NCI-H2227 (cell line): Measurements from ENCODE around the gene OXTR.
A peak's percentile ranks its signal among the peaks of the same experiment; 100 is the strongest.

Source experiments
- DNase-seq: peaks from one replicate; lab custom pipeline; 2025; ENCODE audit not compliant: unreplicated experiment; lab: John Stamatoyannopoulos, UW

Gene OXTR

DNA sequence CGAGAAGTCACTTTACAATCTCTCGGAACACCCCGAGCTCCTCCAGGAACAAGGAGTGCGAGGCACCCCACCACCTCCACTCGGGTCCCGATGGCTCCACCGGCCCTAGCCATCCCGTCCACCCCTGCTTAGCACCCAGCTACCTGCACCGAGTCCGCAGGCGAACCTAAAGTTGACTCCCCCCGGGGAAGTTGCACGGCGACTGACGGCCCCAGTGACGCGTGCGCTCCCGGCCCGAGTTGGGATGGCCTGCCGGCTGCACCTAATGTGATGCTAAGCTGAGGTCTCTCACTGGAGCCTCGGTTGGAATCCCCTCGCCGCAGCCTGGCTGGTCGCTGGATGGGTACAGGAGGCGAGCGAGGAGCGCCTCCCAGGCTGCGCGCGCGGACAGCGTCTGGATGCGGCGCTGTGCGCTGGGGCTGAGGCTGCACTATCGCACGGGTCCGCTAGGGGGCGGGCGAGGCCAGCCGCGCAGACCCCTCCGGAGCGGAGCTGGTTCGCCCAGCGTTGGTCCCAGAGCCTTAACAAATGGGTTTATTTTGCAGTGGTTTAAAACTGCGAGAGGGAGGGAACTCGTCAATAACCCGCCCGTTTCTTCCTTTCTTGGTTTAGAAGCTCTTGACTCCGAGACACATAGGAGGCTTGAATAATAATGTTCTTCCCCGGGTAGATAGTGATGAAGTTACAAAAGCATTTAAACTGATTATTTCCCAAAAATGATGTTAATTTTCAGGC lies at the start of gene OXTR:
TSS of gene OXTR (minus strand) at position 526 of the 735 bp plus-strand sequence. CDS start 1,426 bp downstream, outside the sequence.
- DNase-seq: peak; percentile 83

DNA sequence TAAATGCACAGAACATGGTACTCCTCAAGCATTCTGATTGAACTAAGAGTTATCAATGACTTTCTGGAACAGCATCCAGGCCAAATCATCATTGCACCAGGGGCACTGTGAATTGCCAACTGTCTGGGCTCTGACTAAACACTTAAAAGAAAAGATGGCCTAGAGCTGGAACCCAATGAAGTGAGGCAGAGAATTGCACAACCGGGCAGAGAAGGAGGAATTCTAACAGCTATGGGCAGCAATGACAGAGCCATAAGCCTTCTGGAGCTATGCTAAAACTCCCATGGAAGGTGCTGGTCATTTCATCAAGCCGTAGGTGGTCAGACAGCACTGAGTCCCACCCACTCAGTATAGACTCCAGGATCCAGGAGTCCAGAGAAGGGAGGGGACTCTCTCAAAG lies 48.1 kb upstream of the OXTR start:
- DNase-seq: no peak

DNA sequence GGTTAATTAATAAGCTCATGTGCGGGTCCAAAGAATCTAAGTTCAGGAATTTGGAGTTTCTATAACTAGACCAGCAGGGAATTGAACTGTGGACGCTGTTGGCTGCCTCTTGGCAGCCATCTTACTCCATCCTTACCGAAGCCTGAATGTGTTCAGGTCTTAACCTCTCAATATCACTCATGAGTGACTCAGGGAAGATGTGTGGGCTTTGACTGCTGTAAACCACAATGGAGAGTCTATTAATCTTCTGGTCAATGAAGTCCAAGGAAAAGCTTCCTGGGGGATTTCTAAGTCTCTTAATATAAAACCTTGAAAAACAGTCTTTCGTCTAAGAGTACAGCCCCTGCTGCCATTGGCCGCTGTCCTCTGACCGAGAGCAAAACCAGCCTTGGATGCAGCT lies 46.7 kb upstream of the OXTR start:
- no peak for DNase-seq

DNA sequence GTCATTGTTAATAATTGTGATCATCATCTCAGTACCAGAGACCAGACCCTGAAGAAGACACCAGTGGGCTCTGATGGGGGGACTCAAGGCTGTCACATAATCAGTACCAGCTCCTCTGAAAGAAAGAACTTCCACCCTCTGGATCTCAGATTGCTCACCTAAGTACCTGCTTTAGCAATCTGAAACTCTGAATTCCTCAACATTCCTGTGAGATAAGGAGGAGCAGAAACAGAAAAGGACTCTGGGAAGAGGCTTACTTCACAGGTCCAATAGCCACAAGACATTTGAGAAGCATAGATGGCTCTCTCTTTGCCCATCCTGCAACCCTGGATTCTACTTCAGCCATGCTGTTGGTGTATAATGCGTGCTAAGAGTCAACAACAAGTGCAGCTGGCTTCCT lies 44.0 kb upstream of the OXTR start:
- DNase-seq: no peak

DNA sequence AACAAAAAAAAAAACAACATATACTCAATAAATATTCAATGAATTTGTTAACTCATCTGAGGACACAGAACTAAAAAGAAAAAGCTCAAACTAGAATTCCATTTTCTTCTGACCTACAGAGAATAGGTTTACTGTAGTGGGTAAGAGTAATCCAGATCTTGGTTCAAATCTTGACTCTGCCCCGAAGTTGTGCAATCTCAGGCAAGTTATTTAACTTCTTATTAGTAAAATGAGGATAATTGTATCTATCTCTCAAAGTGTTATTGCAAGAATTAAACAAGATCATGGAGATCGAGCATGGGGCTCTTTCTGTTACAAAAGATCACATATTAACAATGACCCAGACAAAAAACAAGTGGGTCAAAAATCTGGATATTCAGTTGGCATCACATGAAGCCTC lies 41.1 kb upstream of the OXTR start:
- no peak for DNase-seq

DNA sequence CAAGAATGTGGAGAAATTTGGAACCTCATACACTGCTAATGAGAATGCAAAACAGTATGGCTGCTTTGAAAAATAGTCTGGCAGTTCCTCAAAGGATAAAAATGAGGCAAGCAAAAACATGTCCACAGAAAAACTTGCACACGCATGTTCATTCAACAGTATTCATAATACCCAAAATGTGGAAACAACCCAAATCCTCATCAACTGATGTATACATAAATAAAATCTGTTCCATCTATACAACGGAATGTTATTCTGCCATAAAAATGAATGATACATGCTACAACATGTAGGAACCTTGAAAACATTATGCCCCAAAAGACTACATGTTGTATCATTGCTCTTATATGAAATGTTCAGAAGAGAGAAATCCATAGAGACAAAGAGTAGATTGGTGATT lies 36.4 kb upstream of the OXTR start:
- DNase-seq: no peak

DNA sequence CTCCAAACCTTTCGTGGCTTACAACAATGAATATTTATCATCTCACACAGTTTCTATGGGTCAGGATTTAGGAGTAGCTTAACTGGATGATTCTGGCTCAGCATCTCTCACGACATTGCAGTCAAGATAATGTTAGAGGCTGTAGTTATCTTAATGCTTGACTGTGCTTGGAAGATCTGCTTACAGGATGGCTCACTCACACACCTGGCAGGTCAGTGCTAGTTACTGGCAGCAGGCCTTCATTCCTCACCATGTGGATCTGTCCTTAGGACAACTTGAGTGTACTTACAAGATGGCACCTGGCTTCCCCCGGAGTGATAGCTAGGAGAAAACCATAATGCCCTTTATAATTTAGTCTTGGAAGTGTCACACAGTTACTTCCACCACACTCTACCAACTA lies 32.8 kb upstream of the OXTR start:
- DNase-seq: no peak

DNA sequence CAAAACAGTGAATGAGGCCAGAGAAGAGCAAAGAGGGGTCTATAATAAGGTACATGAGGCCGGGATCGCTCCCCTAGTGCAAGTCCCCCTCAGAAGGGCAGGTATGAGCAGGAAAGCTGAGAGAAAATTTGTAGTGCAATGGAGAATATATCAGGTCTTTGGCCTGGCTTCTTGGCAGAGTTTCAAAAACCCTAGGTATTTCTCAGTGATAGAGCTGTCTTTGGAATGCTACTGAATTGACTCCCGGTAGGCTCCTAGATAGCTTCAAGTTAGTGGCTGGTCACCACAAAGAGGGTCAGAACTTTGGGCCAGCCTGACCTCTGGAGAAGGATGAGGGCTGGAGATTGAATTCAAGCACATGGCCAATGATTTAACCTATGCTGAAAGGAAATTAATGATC lies 30.6 kb upstream of the OXTR start:
- no peak for DNase-seq

DNA sequence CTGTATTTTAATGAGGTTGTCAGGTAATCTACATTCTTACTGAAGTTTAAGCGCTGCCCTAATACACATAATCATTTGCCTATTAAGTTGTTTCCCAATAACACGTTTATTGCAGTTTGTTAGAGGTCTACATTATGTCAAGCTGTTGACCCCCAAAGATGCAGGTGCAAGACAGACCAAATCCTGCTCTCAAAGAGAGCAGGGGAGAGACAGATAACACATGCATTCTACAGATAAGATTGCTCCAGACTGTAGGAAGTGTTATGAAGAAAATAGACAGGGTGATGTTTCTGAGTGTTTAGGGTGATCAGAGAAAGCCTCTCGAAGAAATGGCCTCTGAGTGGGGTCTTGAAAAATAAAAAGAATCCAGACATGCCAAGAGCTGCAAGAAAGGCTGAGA lies 24.8 kb upstream of the OXTR start:
- no peak for DNase-seq

DNA sequence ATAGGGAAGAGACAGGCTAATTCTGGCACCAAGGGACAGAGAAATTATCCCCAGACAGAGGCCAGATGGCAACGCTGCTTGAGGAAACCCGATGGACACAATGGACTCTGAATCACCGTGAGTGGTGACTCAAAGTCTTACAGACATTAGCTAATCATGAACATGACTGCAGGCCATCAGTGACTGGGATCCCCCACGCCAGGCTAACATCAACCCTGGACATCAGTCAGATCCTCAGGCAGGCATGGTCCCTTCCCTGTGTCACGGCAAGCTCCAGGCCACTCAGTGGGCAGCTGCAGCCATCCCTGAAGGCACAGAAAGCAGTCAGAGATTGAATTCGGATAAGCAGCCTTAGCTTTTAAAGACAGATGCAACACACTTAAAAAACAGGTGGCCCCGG lies 23.8 kb upstream of the OXTR start:
- DNase-seq: no peak

DNA sequence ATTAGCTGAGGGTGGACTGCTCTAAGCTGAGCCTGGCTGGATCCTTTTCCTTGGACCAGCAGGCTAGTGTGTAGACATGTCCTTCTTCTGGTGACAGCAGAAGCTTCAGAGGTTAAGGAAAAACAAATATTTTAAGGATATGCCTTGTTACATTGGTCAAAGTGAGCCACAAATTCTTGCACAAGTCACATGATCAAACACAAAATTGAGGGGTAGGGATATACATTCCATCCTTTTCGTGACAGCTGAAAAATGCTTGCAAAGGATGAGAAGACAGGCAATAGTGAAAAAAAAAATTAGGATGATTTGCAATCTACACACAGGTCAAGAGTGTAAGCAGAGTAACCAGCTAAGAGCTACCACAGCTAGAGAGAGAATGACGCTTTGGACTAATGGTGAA lies 21.1 kb upstream of the OXTR start:
- no peak for DNase-seq

DNA sequence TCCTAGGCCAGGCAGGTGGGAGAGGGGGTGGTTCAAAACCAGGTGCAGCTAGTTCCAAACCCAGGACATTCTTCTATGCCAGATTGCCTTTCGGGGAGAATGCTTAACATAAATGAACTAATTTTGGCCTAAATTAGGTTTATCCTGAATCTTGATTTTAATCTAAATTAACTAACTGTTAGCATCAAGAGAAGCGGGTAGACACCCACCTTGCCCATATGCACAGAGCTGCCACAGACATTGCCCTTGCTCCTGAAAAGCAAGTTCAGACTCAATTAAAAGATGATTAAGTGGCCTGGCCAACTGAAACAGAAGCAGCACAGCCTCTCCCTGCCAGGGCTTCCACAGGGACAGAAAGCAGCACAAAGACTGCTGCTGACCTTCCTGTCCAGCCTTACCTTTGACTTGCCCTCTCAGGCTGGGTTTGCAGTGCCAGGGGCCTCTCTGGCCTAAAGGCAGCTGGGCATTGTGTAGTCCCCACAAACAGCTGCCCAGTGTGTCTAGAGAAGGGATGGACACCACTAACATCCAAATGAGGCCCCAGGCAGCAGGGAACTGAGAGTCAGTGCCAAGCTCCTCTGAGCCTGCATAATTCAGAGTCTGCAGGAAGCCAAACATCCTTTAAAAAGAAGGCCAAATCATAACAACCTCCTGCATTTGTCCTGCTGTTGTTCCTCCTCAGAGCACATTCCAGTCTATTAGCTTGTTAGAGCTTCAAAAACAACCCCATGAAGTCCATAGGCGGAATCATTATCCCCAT lies 15.4 kb upstream of the OXTR start:
- no peak for DNase-seq

DNA sequence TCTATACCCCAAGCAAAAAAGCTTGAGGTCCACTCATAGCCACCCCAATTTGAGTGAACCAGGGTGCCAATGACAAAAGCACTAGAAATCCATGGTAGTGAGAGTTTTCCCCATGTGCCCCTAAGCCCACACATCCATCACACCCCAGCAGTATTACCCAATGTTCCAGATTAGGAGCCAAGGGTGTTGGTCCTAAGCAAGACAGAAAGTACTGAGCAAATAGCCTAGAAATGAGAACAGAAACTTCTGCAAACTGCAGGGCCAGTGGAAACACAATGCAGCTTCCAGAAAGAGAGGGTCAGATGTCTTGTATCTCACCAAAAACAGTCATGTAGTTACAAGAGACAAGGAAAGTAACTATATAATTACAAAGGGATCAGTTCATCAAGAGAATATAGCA lies 10.9 kb upstream of the OXTR start:
- no peak for DNase-seq

DNA sequence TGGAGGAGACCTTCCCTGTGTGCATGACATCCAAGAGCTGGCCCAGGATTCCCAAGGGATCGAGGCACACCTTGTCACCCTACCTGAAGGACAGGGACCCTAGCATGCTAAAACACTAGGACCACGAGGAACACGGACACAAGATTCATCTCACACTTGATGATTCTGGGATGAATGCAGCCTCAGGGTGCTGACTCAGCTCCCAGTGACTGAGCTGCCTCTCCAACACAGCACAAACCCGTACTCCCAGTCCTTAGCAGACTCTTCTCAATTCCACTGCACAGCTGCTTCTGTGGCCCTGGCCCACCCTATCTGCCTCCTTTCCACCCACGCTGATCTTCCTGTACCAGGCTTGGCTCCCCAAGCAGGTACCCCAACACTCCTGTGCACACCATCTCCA lies 9.1 kb upstream of the OXTR start:
- no peak for DNase-seq

DNA sequence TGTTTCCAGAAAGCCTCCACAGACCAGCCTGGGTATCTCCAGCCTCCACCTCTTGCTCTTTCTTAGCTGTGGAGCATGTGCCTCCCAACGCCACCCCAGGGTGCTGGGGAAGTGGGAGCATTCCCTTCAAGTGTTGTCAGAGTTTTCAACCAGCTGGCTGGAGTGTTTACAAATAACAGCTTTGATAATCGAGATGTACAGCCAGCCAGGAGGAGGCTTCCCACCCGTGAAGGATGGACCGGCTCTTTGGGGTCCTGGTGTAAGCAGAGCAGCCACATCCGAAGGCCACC lies 8.5 kb upstream of the OXTR start:
- no peak for DNase-seq

DNA sequence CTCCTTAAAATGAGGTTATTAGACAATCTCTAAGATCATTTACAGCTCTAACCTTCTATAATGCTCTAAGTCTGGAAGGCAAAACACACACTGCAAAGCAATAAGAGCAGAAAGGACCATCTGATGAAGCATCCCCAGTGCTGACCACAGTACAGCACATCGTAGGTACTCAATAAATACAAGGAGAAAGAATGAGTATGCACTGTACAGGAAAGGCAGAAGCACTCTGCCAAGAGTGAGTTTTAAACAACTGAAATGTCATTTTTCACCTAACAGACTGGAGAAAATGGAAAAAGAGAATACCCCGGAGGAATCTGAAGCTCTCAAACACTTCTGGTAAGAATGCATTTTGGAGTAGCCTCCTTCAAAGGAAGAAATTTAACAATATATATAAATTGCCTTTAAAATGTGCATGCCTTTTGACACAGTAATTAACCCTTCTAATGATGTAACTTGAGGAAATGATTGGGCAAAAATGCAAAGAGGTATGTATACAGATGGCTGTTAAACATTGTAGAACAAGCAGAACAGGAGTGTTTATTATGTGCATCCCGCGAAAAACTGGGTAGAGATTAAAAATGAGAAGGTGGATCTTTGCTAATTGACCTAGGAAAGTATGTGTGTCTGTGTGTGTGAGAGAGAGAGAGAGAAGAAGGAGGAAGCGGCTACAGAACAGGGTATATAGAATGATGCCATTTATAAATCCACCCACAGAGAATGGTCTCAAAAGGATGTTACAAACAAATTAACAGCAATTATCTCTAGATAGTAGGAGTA lies 8.0 kb upstream of the OXTR start:
- no peak for DNase-seq

DNA sequence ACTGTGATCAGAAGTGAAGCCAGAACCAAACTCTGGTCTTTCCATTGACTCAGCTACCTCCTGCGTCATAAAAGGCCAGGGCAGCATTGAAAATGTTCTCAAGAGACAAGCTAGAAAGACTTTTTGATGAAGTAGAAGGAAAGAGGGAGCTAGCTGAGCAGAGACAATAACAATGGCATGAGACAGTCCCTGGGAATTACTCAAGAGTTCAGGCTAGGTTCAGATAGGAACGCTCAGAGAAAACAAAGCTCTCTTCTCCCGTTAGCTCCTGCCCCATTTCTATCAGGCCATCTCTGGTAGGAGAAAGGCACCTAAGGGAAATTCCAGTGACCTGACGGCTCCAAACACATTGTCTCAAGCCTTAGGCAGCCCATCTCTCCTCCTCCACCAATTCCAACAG lies 7.0 kb upstream of the OXTR start:
- no peak for DNase-seq

DNA sequence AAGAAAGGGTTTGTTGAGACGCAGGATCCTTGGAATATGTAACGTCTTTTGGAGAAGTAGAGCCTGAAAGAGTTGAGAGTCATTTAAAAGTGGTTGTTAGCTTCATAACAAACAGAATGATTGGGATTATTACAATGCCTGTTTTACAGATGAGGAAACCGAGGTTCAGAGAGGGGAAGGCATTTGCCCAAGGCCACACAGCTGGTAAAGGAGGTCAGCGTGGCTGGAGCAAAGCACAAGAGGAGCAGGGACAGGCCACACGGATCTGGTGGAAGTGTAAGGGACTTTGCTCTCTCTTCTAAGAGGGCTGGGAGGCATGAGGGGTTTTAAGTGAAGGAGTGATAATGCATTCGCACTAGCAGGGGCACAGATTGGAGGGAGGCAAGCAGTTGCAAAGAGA lies 6.2 kb upstream of the OXTR start:
- no peak for DNase-seq

DNA sequence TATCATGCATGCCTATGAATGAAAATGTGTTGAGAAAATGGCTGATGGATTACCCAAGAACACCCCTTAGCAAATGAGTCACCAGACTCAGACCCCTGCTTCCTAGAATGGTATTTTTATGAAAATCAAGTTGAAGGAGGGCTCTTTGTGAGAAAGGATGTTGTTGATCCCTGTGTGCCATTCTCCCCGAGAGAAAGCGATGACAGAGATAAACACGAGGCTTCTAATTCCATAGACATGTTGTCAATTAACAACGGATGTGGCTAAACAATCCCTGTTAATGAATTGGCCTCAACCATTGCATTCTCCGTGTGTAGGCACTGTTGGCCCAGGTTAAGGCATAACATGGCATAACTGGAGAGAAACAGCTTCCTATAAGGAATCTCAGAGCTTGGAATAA lies 5.8 kb upstream of the OXTR start:
- DNase-seq: no peak

DNA sequence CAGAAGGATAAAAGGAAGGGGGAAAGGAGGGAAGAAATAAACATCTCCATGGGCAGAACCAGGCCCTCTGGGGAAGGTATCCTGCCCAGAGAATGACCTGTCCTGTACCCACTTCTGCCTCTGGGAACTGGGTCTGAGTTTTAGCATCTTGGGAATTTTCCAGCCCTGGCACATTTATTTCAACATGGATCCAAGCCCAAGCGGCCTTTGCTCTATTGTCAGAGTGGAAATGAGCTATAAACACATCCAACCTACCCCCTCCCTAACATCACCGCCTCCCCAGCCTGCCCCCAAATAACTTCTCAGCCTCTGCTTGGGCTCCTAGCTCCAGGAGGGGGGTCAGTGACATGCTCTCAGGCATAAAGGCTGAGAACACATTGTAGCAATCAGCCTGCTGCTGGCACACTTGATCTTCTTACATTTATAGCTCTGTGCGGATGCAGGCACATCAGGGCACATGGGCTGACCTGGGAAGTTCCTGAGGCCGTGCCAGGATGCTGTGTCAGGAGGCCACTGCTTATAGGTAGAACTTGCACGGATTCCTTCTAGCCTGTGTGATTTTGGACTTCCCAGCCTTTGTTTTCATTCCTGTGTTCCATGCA lies 4.6 kb upstream of the OXTR start:
- DNase-seq: no peak

DNA sequence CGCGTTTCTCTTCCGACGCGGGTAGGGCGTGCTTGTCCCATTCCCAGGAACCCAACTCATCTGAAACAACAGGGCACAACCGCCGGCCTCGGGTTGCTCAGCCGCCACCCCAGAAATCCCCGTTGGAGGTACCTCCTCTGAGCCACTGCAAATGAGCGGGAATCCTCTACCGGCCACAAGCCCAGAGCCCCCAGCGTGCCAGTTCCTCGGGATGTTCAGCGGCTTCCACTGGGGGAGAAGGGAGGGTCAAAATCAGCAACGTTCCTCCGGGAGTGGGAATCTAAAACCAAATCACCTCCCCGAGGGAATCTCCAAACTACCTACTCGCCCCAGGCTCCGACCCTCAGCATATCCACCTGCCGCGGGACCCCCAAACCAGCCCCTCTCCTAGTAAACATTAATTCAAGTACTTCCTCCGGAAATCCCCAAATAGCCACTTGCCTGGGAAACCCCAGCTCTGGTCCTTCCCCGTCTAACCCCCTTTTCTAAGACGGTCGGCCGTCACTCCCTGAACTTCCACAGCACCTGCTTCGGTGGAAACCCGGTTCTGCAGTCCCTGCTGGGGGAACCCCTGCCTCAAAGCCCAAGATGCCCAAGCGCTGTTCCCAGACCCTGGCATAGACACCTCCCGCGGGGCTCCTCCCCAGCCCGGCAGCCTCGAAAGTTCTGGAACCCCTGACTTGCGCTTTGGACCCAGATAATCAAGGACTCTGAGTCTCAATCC lies 887 bp downstream of the OXTR start:
- DNase-seq: peak; percentile 25
